Endothelial cell of umbilical vein (primary cell): ENCODE measurements around the gene TMEM127.

Source experiments
- EZH2 ChIP-seq: IDR thresholded peaks from 2 replicates; pipeline ENCODE4 v1.6.1; 2012; ENCODE audit warnings: borderline replicate concordance, low read depth, mild to moderate bottlenecking, moderate library complexity, low read length, inconsistent platforms; ENCODE audit not compliant: severe bottlenecking
- JUN ChIP-seq: IDR thresholded peaks from 2 replicates; pipeline ENCODE4 v1.6.1; 2011; ENCODE audit warnings: borderline replicate concordance, low read depth; ENCODE audit not compliant: insufficient read length, insufficient read depth
- MYC ChIP-seq: IDR thresholded peaks from one replicate; pipeline ENCODE4 v1.6.1; 2011; ENCODE audit warnings: mild to moderate bottlenecking, low read depth, low read length
- POLR2AphosphoS5 ChIP-seq: IDR thresholded peaks from 2 replicates; pipeline ENCODE4 v1.6.1; 2012; ENCODE audit warnings: low read depth, mild to moderate bottlenecking, control low read depth, low read length, moderate library complexity; ENCODE audit not compliant: insufficient read depth
- TF ChIP-seq, protein P1 (sequence below): IDR thresholded peaks from 2 replicates; pipeline ENCODE4 v1.6.1; 2011; ENCODE audit not compliant: insufficient read depth, insufficient read length
- TF ChIP-seq, protein P2 (sequence below), 2 donors: IDR thresholded peaks; 1 replicate in 1 of 2; 2 replicates in 1 of 2; pipeline ENCODE4 v1.5.1; 2011; ENCODE audit warnings: low read length in 2 of 2, mild to moderate bottlenecking in 2 of 2, moderate library complexity in 2 of 2, control low read depth in 1 of 2, inconsistent platforms in 1 of 2, low read depth in 1 of 2; ENCODE audit not compliant: insufficient read depth in 1 of 2; ENCODE audit errors: extremely low read depth in 1 of 2

DNA sequence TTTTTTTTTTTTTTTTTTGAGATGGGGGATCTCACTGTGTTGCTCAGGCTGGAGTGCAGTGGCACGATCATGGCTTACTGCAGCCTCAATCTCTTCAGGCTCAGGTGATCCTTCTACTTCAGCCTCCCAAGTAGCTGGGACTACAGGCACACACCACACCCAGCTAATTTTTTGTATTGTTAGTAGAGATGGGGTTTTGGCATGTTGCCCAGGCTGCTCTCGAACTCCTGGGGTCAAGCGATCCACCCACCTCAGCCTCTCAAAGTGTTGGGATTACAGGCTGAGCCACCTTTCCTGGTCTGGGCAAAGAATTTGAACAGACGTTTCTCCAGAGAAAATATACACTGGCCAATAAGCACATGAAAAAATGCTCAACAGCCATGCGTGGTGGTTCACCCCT is 42.5 kb upstream of the TMEM127 start:
- TF ChIP-seq POLR2AphosphoS5 (no peak), EZH2 (no peak), MYC (no peak), JUN (no peak)
- TF ChIP-seq, protein P1, sequence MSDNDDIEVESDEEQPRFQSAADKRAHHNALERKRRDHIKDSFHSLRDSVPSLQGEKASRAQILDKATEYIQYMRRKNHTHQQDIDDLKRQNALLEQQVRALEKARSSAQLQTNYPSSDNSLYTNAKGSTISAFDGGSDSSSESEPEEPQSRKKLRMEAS, result no peak
- TF ChIP-seq, protein P2, sequence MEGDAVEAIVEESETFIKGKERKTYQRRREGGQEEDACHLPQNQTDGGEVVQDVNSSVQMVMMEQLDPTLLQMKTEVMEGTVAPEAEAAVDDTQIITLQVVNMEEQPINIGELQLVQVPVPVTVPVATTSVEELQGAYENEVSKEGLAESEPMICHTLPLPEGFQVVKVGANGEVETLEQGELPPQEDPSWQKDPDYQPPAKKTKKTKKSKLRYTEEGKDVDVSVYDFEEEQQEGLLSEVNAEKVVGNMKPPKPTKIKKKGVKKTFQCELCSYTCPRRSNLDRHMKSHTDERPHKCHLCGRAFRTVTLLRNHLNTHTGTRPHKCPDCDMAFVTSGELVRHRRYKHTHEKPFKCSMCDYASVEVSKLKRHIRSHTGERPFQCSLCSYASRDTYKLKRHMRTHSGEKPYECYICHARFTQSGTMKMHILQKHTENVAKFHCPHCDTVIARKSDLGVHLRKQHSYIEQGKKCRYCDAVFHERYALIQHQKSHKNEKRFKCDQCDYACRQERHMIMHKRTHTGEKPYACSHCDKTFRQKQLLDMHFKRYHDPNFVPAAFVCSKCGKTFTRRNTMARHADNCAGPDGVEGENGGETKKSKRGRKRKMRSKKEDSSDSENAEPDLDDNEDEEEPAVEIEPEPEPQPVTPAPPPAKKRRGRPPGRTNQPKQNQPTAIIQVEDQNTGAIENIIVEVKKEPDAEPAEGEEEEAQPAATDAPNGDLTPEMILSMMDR (IDR thresholded peaks at IDR 0.05; ENCODE audit: extremely low read depth in 1 of 2, insufficient read depth in 1 of 2, low read depth in 1 of 2, low read length in 2 of 2), result no peak
